ENCODE data around the gene LCN9. TPM values are rescaled to one million over a fixed set of nuclear protein-coding genes. Genes with fewer than 3 reads are reported as not detected.

LCN9 gene
- total and polyA plus RNA-seq, 9 of the 15 experiments (the other 6 are each of a cell fraction or from before 2014, with no cell fraction given), result not detected

GRCh38 chr9:135681161-135681560, 18.1 kb downstream of the LCN9 start:
- ChIA-PET POLR2A (interaction anchor here (0.7 to 1.0 kb wide), 2 partner anchors 23 to 207 kb away, joined by 3 to 4 read pairs; no protein-coding TSS in a partner anchor), CTCF (ENCODE audit: low intra/inter-chr PET ratio) (no interaction called here)
- Histone ChIP-seq H3K9ac (ENCODE audit: insufficient read depth in 1 of 2, low read depth in 2 of 2, low read length in 2 of 2) (no peak overlapping the region), H3K27me3 (ENCODE audit: control insufficient read depth in 2 of 2, insufficient read depth in 2 of 2, low read length in 2 of 2) (peaks cover 19 to 54% of the 10 kb centered on the region in 2 experiments), H2AFZ (ENCODE audit: low read depth, low read length) (no peak overlapping the region), H3K9me3 (replicated peaks; ENCODE audit: control insufficient read depth, insufficient read depth, low read depth, low read length) (no peaks in the 10 kb centered on the region), H3K79me2 (ENCODE audit: control insufficient read depth, insufficient read depth, low read length) (no peaks in the 10 kb centered on the region), H3K36me3 (ENCODE audit: control insufficient read depth, insufficient read depth, low read length) (no peaks in the 10 kb centered on the region), H3K27ac (ENCODE audit: extremely low read depth, low read depth, low read length) (no peak overlapping the region), H4K20me1 (replicated peaks; ENCODE audit: control insufficient read depth, insufficient read depth, low read length) (peaks cover 4% of the 10 kb centered on the region; the same call in 1 of the 2 replicates), H3K4me2 (ENCODE audit: insufficient read depth, low read length) (no peak overlapping the region; the same call in 1 of the 2 replicates), H3K4me3 (no peak overlapping the region), H3K9me1 (ENCODE audit: control insufficient read depth, insufficient read depth, low read length) (peaks cover 3% of the 10 kb centered on the region), H3K4me1 (replicated peaks in 1 of 2; ENCODE audit: control insufficient read depth in 2 of 2, insufficient read depth in 2 of 2, low read length in 2 of 2) (peaks cover 0 to 12% of the 10 kb centered on the region in 2 experiments; a peak in 3 of 5 replicates)
- no peak for FAIRE-seq
- intact Hi-C loops (cut with micrococcal nuclease) (loop anchor here (10.0 kb wide), 1 partner anchor 76 kb away; no protein-coding TSS in a partner anchor), in situ Hi-C loops (cut with MboI) (no loop called here)
- no peak for ATAC-seq
- BruUV-seq (replicated peaks), result no TSS peak
- no peak for DNase-seq (ENCODE audit: extremely low read depth in 1 of 4, low spot score in 3 of 4)
- WGBS (ENCODE audit: insufficient coverage, low coverage, missing lambda C conversion rate), result 0% methylated on average over 5 of the region's 5 CpGs
- no peak for TF ChIP-seq HMG20B (CRISPR knock-in tag; IDR thresholded peaks at IDR 0.05)
- TF ChIP-seq ZNF407 (IDR thresholded peaks at IDR 0.05; ENCODE audit: low read depth), result no peak
- TF ChIP-seq HIVEP1 (CRISPR knock-in tag; IDR thresholded peaks at IDR 0.05), result no peak
- no peak for TF ChIP-seq ZNF655 (CRISPR knock-in tag; IDR thresholded peaks at IDR 0.05)
- no peak for TF ChIP-seq HNRNPLL (IDR thresholded peaks at IDR 0.05; ENCODE audit: low read depth, low read length, poor library complexity, severe bottlenecking)
- no peak for TF ChIP-seq GABPB2 (CRISPR knock-in tag; conservative IDR thresholded peaks at IDR 0.05)
- no peak for TF ChIP-seq NR0B1 (IDR thresholded peaks at IDR 0.05; ENCODE audit: partially characterized antibody)
- TF ChIP-seq SNIP1 (IDR thresholded peaks at IDR 0.05; ENCODE audit: low read depth), result no peak

Data from K562 (cell line).